ENCODE data around the gene FAM3D.
"Not testable (repeated sequence)": the region's sequence is repeated elsewhere in the genome, so short reads cannot be mapped to it uniquely, and the experiment has no call there.

Gene FAM3D

DNA sequence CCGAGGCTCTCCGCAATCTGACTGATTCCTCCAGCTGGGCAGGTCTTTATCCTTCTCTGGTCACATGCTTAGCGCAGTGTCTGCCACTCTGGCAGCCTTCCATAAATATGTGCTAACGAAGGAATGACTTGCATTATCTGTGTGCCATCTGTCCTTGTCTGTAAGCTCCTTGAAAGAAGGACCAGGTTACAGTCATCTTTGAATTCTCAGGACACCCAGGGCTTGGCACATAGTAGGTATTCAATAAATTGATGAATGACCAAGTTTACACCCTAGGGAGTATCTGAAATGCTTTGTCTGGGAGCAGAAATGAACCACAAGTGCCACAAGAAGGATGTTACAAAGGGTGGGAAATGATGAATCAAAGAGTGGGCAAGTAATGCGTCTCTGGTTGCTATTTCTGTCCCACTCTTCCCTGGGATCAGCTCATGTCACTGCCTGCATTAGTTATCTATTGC, 16.5 kb upstream of the FAM3D start:
- DNase-seq, result no peak

DNA sequence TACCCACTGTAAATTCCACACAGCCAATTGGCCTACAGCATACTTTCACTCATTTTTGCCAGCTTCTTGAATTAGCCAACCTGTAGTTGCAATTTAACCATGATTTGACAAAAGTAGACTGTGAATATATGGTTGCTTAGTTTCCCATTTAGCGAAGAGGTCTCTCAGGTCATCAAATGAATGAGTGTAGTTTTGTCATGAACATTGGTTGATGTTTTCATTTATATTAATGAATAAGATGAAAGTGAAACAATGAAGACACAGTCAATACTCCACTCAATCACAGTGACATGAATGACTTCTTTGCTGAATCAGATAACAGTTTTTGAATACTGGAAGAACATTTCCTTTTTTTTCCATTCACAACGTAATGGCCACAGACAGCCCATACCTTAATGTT, 15.3 kb upstream of the FAM3D start:
- DNase-seq, result no peak

DNA sequence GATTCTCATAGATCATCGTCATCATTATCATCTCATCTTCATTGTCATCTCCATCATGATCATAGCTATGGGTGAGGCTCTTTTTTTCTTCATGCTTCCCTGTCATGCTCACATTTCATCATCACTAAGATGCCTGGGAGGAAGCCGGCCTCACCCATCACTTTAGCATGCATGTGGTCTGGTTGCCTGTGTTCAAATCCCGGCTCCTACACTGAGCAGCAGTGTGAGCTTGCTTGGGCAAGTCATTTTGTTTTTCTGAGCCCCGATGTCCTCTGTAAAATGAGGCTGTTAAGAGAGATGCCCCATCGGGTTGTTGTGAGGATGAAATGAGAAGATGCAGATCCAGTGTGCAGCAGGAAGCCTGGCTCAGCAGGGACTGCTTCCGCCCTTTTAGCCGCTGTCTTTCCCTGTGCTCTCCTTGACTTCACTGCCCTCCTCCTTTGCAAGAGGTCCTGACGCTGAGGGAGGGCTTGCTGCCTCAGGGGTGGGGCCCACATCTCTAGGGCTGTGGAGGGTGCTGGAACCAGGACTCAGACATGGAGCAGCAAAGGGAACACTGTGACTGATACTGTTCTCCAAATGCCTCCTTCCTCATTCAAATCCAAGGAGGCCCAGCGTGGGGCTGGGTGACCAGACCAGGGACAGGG, 14.4 kb upstream of the FAM3D start:
- DNase-seq, result no peak

DNA sequence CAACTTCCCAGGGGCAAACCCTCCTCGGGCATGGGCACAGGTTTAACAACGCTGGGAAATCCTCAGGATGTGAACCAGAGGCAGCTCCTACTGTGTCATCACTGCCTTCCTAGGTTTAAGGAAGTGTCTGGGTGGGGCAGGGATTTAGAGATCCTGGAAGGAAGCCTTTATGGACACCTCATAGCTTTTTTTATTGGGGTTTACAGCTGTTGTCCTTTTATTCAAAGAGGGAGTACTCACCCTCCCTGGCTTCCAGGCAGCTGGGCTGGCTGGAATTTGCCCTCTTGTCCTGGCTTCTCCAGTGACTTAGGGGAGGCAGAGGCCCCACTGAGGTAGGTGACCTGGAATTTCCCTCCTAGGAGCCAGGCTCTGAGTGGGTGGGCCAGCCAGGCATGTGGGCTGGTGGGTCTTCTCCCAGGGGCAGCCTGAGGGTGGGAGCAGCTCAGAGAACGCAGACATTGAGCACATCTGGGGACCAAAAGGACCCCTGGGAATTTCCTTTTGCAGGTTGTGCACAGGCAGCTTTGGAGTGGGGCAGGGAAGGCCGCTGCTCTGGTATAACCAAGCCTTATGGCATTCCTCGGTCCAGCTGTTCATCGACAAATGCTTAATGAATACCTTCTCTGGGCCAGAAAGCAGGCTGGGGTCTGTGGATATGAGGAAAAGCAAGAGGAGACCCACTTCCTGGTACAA, 13.5 kb upstream of the FAM3D start:
- no peak for DNase-seq

- no peak for DNase-seq
These were observed 12.9 kb upstream of the FAM3D start for GRCh38 chr3:58679446-58679845.

DNA sequence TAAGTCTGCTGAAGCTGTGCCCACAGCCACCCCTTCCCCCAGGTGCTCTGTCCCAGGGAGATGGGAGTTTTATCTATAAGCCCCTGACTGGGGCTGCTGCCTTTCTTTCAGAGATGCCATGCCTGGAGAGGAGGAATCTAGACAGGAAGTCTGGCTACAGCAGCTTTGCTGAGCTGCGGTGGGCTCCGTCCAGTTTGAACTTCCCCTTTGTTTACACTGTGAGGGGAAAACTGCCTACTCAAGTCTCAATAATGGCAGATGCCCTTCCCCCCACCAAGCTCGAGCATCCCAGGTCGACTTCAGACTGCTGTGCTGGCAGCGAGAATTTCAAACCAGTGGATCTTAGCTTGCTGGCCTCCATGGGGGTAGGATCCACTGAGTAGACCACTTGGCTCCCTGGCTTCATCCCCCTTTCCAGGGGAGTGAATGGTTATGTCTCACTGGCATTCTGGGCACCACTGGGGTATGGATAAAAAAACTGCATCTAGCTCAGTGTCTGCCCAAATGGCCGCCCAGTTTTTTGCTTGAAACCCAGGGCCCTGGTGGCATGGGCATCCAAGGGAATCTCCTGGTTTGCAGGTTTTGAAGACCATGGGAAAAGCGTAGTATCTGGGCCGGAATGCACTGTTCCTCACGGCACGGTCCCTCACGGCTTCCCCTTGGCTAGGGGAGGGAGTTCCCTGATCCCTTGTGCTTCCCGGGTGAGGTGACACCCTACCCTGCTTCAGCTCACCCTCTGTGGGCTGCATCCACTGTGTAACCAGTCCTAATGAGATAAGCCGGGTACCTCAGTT, 11.8 kb upstream of the FAM3D start:
- not testable (repeated sequence) for DNase-seq

- no peak for DNase-seq
These were observed 6.3 kb upstream of the FAM3D start for GRCh38 chr3:58672880-58673279.

DNA sequence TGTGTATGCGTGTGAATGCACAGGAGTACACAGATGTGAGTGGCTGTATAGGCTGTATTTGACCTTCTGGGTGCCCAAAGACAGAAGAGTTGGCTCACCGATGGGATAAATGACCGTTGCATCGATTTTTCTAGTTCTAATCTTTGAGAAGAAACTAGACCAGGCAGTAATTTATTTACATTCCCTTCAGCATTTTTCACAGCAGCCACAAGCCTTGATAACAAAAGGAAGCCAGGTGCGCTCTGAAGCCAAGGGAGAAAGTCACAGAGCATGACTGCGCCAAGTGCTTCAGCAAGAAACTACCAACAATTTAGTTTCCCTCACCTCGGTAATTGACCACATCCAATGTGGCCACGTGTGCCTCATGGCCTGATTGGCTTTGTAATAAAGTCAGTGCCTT, 5.9 kb upstream of the FAM3D start:
- DNase-seq, result no peak

DNA sequence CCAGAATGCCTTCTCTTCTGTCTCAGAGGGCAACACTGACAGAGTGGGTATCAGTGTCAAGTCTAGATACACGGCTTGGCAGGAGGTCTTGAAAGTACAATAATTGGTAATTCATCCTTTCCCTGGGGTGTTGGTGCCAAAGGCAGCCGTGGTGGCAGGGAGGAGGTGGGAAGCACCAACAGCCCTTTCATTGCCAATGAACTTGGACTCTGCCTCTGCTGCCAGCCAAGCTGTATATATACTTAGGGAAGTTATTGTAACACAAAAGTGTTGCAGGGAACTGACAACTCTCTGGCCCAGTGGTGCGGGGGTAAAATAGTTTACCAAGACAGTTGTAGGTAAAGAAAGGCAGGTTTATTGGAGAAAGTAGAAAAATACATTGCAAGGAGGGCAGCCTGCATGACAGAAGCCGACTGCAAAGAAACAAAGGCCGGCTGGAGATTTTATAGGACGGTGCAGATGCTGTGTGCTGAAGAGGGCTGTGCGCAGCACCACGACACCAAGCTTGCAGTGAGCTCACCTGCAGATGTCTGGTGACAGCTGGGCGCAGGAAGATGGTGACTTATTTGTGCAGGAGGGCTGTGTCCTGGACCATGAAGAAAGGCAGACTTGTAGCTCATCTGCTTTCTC, 4.0 kb upstream of the FAM3D start:
- DNase-seq, result no peak

- DNase-seq, result no peak
These were observed 1.7 kb upstream of the FAM3D start for GRCh38 chr3:58668247-58668646.

GRCh38 chr3:58667704-58668103, 1.1 kb upstream of the FAM3D start:
- DNase-seq, result no peak

DNA sequence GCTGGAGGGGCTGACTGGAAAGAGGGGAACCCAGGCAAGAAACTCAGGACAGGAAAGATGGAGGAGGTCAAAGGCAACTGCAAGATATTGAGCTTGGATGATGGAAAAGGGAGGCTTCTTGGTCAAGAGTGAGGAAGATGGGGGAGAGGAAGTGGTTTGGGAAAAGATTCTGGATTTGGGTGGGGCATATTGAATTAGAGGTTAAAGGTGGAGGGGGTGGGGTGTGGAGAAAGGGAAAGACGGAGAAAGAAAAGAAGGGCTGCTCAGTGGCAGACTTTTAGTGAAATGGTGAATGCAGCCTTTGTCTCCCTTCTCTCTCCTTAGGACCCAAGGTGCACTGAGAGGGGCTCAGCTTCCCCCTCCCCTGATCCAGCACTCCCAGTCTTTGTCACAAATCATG, 655 bp upstream of the FAM3D start:
- DNase-seq, result no peak

DNA sequence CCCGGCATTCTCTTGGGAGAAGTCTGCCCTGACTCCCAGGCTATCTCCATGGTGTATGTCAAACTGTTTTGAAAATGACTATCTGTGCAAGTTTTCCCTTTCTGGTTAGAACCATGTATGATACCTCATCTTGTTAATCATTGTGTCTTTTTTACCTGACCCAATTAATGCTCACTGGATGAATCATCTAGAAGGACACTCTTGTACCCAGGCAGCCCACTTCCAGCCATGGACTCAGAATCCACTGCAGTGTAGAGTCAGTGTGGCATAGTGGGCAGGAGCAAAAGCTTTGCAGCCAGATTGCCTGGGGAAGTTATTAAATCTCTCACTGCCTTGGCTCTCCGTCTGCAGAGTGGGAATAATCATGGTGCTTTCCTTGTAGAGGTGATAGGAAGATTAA, 1.2 kb downstream of the FAM3D start:
- no peak for DNase-seq

DNA sequence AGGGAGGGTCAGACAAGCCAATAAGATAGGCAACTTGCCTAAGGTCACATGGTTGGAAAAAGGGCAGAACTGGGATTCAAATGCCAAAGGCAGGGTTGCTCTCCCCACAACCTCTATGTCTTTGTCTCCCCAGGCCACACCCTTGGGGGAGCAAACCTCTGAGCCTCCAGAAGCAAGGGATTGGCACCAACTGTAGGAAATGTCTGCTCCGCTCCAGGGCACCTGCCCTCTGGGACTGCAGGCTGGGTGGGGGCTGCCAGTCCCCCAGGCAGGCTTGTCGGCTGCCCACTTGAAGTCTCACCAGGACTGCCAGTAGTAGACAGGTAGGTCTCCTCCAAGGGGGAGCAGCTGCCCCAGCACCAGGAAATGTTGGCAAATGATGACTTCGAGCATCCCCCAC, 2.0 kb downstream of the FAM3D start:
- DNase-seq, result no peak

GRCh38 chr3:58661836-58662420, 4.6 kb downstream of the FAM3D start:
- DNase-seq, result no peak

- no peak for DNase-seq
These were observed 5.6 kb downstream of the FAM3D start for GRCh38 chr3:58660998-58661397.

DNA sequence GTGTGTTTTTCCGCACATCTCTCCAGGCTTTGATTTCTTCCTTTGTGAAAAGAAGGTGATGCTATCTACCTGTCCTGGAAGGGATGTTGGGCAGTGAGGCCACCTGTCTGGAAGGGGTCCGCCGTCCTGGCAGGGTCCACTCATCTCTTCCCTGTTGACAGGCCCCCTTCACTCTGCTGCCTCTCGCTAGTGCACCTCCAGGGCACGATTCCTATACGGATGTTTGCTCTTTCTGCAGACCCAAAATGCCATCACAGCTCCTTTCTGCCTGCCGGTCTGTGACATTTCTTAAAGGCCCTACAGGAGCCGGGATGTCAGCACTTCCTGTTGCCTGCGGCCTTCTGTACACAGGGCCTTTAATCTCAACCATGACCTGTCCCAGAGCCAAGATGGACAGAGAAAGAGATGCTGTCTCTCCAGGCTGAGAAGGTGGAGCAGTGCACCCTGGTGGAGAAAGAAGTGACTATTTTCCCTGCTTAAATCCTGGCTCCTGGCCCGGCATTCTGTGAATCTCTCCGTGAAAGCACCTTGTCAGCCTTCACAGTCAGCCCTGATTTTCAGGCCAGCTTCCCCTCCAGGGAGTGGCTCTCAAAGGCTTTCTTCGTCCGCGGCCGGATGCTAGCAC, 7.4 kb downstream of the FAM3D start:
- DNase-seq, result no peak

DNA sequence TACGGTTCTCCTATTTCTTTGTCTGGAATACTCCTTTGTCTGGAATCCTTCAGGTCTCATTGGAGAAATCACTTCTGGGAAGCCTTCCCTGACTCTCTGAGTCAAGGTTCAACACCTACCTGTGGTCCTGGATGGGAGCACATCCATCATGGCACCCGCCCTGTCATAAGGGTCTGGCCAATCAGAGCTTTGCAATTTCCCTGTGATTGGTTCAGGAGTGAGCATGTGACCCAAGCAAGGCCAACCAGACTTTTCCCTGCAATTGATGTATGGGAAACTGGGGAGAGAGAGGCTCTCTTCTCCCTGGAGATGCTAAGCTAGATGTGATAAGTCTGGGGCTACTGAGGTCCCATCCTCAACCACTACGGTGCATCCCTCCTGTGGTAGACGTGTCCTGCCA, 8.1 kb downstream of the FAM3D start:
- DNase-seq, result no peak

GRCh38 chr3:58657571-58658141, 8.9 kb downstream of the FAM3D start:
- no peak for DNase-seq

- no peak for DNase-seq
These were observed 9.5 kb downstream of the FAM3D start for GRCh38 chr3:58657036-58657520.

DNA sequence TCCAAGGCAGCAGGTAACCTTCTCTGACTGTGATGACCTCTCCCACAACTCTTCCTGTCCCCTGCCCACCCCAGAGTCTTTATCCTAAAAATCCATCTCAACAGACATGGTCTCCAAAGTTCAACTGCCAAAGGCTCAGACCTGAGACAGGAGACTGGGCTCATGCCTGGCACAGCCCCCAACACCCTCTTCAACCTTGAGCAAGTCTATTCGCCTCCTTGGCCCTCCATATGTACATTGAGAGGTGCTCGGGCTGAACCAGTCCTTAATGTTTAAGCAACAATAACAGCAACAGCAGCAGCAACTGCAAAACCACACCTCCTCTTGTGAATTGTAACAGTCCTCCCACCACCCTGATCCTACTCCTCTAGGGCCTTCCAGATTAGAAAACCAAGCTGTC, 9.9 kb downstream of the FAM3D start:
- DNase-seq, result no peak

GRCh38 chr3:58654466-58654865, 12.1 kb downstream of the FAM3D start:
- no peak for DNase-seq
